Immature natural killer cell (primary cell): ENCODE results near the gene SLC24A3. TPM values are rescaled to one million over a fixed set of nuclear protein-coding genes. Genes with fewer than 3 reads are reported as not detected.

Source experiments
- DNase-seq, 3 donors: peaks; one replicate each; pipeline ENCODE4 v3.0.0; 2022; ENCODE audit warnings: mixed read lengths in 1 of 3
- H3K27ac Mint-ChIP-seq, 6 donors: one replicate each; pipeline ENCODE4 v1.8.0; 2020; ENCODE audit warnings: mixed read lengths in 6 of 6, mild to moderate bottlenecking in 5 of 6, inconsistent platforms in 4 of 6, moderate library complexity in 3 of 6
- H3K27me3 Mint-ChIP-seq, 3 donors: one replicate each; pipeline ENCODE4 v1.8.0; 2020 to 2021; ENCODE audit warnings: low read depth in 3 of 3, mild to moderate bottlenecking in 3 of 3, mixed read lengths in 3 of 3, moderate library complexity in 3 of 3, inconsistent platforms in 1 of 3
- H3K36me3 Mint-ChIP-seq, 3 donors: one replicate each; pipeline ENCODE4 v1.8.0; 2020; ENCODE audit warnings: mixed read lengths in 3 of 3, inconsistent platforms in 2 of 3, mild to moderate bottlenecking in 2 of 3
- H3K4me1 Mint-ChIP-seq, 2 donors: one replicate each; pipeline ENCODE4 v1.8.0; 2020; ENCODE audit warnings: inconsistent platforms in 2 of 2, mild to moderate bottlenecking in 2 of 2, mixed read lengths in 2 of 2, moderate library complexity in 1 of 2
- H3K4me3 Mint-ChIP-seq, 5 donors: one replicate each; pipeline ENCODE4 v1.8.0; 2020; ENCODE audit warnings: mild to moderate bottlenecking in 5 of 5, mixed read lengths in 5 of 5, inconsistent platforms in 3 of 5, moderate library complexity in 3 of 5
- H3K9me3 Mint-ChIP-seq, 6 donors: one replicate each; pipeline ENCODE4 v1.8.0; 2020; ENCODE audit warnings: mild to moderate bottlenecking in 6 of 6, mixed read lengths in 6 of 6, inconsistent platforms in 4 of 6, moderate library complexity in 3 of 6
- polyA plus RNA-seq, 3 donors: library from polyadenylated mRNA; unstranded; fragments of 300-500 nt; fragmentation: Illumina TruSeq; gene quantifications; one replicate each; pipeline ENCODE4 v1.2.3, GENCODE V29; 2021

The SLC24A3 gene
- polyA plus RNA-seq, 3 donors from 2014 or later, result 0.10 TPM; not detected in 2

GRCh38 chr20:19648024-19648423 lies 435.6 kb downstream of the SLC24A3 start:
- Mint-ChIP-seq H3K4me1 (no peaks in the 10 kb centered on the region), H3K27me3 (peaks cover 0 to under 1% (median 0%) of the 10 kb centered on the region in 3 donors), H3K36me3 (no peaks in the 10 kb centered on the region)

GRCh38 chr20:19649041-19649440 lies 436.6 kb downstream of the SLC24A3 start:
- Mint-ChIP-seq H3K9me3 (peaks cover 0 to 2% (median 0%) of the 10 kb centered on the region in 6 donors), H3K4me3 (no peak overlapping the region), H3K36me3 (no peaks in the 10 kb centered on the region), H3K27me3 (peaks cover 0 to 2% (median 0%) of the 10 kb centered on the region in 3 donors), H3K27ac (no peak overlapping the region), H3K4me1 (no peaks in the 10 kb centered on the region)
- DNase-seq, result no peak

More at GRCh38 chr20:19648024-19648423, 435.6 kb downstream of the SLC24A3 start:
- H3K4me3 Mint-ChIP-seq, result no peak overlapping the region
- no peak overlapping the region for H3K27ac Mint-ChIP-seq
- H3K9me3 Mint-ChIP-seq, result peaks cover 0 to 2% (median 0%) of the 10 kb centered on the region in 6 donors
- no peak for DNase-seq

- peaks cover 0 to 2% (median 2%) of the 10 kb centered on the region in 3 donors for H3K27me3 Mint-ChIP-seq
- H3K27ac Mint-ChIP-seq, result no peak overlapping the region
- H3K9me3 Mint-ChIP-seq, result peaks cover 0 to 2% (median 0%) of the 10 kb centered on the region in 6 donors
- DNase-seq, result no peak
- no peaks in the 10 kb centered on the region for H3K36me3 Mint-ChIP-seq
- no peaks in the 10 kb centered on the region for H3K4me1 Mint-ChIP-seq
- no peak overlapping the region for H3K4me3 Mint-ChIP-seq
Observed at GRCh38 chr20:19652591-19653026, 440.2 kb downstream of the SLC24A3 start.

DNA sequence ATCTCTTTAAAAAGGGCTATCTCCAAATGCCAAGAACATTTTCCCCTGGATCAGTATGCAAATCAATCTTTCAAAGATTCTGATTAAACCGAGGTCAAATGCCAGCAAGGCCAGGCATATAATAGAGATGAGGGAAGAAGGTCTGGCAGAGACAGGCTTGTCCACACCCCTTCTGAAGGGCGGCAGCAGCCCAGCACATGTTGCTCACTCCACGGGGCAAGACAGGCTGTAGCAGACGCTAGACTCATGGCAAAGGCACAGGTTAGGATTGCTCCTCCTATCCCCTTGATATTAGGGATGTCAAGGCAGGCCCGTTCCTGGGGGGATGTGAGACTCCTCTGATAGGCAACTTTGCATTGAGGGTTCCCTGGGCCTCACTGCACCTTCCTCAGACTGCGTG lies 440.9 kb downstream of the SLC24A3 start:
- no peaks in the 10 kb centered on the region for H3K36me3 Mint-ChIP-seq
- H3K4me1 Mint-ChIP-seq, result peaks cover 0 to 4% of the 10 kb centered on the region in 2 donors
- peaks cover 0 to 2% (median 2%) of the 10 kb centered on the region in 3 donors for H3K27me3 Mint-ChIP-seq
- DNase-seq, result no peak
- H3K9me3 Mint-ChIP-seq, result peaks cover 0 to 2% (median 0%) of the 10 kb centered on the region in 6 donors
- no peak overlapping the region for H3K4me3 Mint-ChIP-seq
- H3K27ac Mint-ChIP-seq, result no peak overlapping the region

DNA sequence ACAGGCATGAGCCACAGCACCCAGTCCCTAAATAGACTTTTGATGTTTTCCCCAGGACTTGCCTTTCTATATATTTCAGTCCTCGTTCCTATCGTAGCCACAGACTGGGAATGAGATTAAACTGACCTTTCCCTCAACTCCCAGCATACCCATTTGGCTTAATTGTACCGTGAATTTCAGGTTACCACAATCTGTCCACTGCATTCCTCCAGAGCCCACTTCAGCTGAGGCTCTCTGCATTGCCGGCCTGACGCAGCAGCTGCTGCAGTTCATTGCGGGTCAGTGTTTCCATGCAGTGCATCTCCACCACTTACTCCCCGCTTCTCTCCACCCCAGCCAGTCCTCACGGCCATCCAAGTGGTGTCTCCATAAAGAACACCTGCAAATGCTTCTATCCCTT lies 442.5 kb downstream of the SLC24A3 start:
- DNase-seq, result no peak
- Mint-ChIP-seq H3K27ac (no peak overlapping the region), H3K4me3 (no peak overlapping the region), H3K36me3 (no peaks in the 10 kb centered on the region), H3K27me3 (peaks cover 0 to 2% (median 2%) of the 10 kb centered on the region in 3 donors), H3K4me1 (peaks cover 0 to 6% of the 10 kb centered on the region in 2 donors), H3K9me3 (peaks cover 0 to 2% (median 0%) of the 10 kb centered on the region in 6 donors)

- no peaks in the 10 kb centered on the region for H3K36me3 Mint-ChIP-seq
- no peaks in the 10 kb centered on the region for H3K9me3 Mint-ChIP-seq
- H3K27ac Mint-ChIP-seq, result no peak overlapping the region
- H3K4me1 Mint-ChIP-seq, result peaks cover 0 to 6% of the 10 kb centered on the region in 2 donors
- peak overlapping the region in 2 of 5 donors; percentile 29 to 36 for H3K4me3 Mint-ChIP-seq
- H3K27me3 Mint-ChIP-seq, result peaks cover 0 to 4% (median 2%) of the 10 kb centered on the region in 3 donors
- peak in 2 of 3 donors; percentile 9 to 12 for DNase-seq
Observed at GRCh38 chr20:19658137-19658536, 445.7 kb downstream of the SLC24A3 start.

GRCh38 chr20:19659448-19659847 lies 447.0 kb downstream of the SLC24A3 start:
- no peaks in the 10 kb centered on the region for H3K9me3 Mint-ChIP-seq
- no peak overlapping the region for H3K27ac Mint-ChIP-seq
- H3K36me3 Mint-ChIP-seq, result no peaks in the 10 kb centered on the region
- DNase-seq, result no peak
- peaks cover 0 to 5% (median 4%) of the 10 kb centered on the region in 3 donors for H3K27me3 Mint-ChIP-seq
- H3K4me1 Mint-ChIP-seq, result peaks cover 0 to 6% of the 10 kb centered on the region in 2 donors
- no peak overlapping the region for H3K4me3 Mint-ChIP-seq

- Mint-ChIP-seq H3K4me3 (no peak overlapping the region), H3K27me3 (peaks cover 0 to 4% (median 3%) of the 10 kb centered on the region in 3 donors), H3K27ac (no peak overlapping the region)
Observed at GRCh38 chr20:19660808-19661378, 448.5 kb downstream of the SLC24A3 start.

GRCh38 chr20:19661717-19662636 lies 449.5 kb downstream of the SLC24A3 start:
- peaks cover 0 to 6% of the 10 kb centered on the region in 2 donors for H3K4me1 Mint-ChIP-seq

More at GRCh38 chr20:19660808-19661378, 448.5 kb downstream of the SLC24A3 start:
- Mint-ChIP-seq H3K4me1 (peaks cover 0 to 6% of the 10 kb centered on the region in 2 donors), H3K9me3 (no peaks in the 10 kb centered on the region), H3K36me3 (no peaks in the 10 kb centered on the region)
- DNase-seq, result no peak

GRCh38 chr20:19662637-19662995 lies 450.2 kb downstream of the SLC24A3 start:
- DNase-seq, result no peak
- Mint-ChIP-seq H3K9me3 (no peaks in the 10 kb centered on the region), H3K27ac (no peak overlapping the region), H3K27me3 (peaks cover 0 to 4% (median 3%) of the 10 kb centered on the region in 3 donors), H3K4me3 (no peak overlapping the region), H3K4me1 (peaks cover 0 to 6% of the 10 kb centered on the region in 2 donors), H3K36me3 (no peaks in the 10 kb centered on the region)

More at GRCh38 chr20:19661717-19662636, 449.5 kb downstream of the SLC24A3 start:
- Mint-ChIP-seq H3K9me3 (no peaks in the 10 kb centered on the region), H3K4me3 (no peak overlapping the region), H3K27me3 (peaks cover 0 to 4% (median 3%) of the 10 kb centered on the region in 3 donors), H3K36me3 (no peaks in the 10 kb centered on the region), H3K27ac (no peak overlapping the region)
- peak; percentile 26 to 39 (median 29) for DNase-seq

GRCh38 chr20:19668418-19668817 lies 456.0 kb downstream of the SLC24A3 start:
- no peak for DNase-seq
- Mint-ChIP-seq H3K9me3 (no peaks in the 10 kb centered on the region), H3K4me3 (no peak overlapping the region), H3K36me3 (no peaks in the 10 kb centered on the region), H3K27ac (no peak overlapping the region), H3K4me1 (no peaks in the 10 kb centered on the region), H3K27me3 (peaks cover 0 to 7% (median 3%) of the 10 kb centered on the region in 3 donors)

DNA sequence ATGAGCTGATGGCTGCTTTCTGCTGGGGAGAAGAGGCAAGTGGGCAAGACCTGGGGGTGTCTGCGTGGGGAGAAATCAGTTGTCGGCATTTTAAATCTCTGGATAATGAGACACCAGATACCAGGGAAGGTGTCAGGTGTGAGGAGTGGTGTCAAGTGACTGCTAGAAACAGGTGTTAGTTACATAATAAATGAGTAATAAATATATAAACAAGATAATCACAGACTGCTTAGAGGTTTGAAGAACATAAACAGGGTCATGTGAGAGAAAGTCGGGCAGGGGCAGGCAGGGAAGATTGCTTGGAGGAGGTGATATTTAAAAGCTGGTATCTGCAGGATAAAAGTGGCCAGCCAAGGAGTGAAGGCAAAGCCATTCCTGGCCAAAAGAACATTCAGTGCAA lies 458.4 kb downstream of the SLC24A3 start:
- Mint-ChIP-seq H3K9me3 (no peaks in the 10 kb centered on the region), H3K4me1 (no peaks in the 10 kb centered on the region), H3K4me3 (no peak overlapping the region), H3K27ac (no peak overlapping the region), H3K36me3 (no peaks in the 10 kb centered on the region), H3K27me3 (peaks cover 0 to 7% (median 0%) of the 10 kb centered on the region in 3 donors)
- no peak for DNase-seq

GRCh38 chr20:19671374-19671773 lies 458.9 kb downstream of the SLC24A3 start:
- Mint-ChIP-seq H3K27ac (no peak overlapping the region), H3K4me1 (no peaks in the 10 kb centered on the region), H3K36me3 (no peaks in the 10 kb centered on the region), H3K9me3 (no peaks in the 10 kb centered on the region), H3K4me3 (no peak overlapping the region), H3K27me3 (peaks cover 0 to 7% (median 0%) of the 10 kb centered on the region in 3 donors)
- DNase-seq, result no peak

GRCh38 chr20:19672498-19672897 lies 460.1 kb downstream of the SLC24A3 start:
- no peak for DNase-seq

More at GRCh38 chr20:19672498-19672897, 460.1 kb downstream of the SLC24A3 start:
- Mint-ChIP-seq H3K27ac (no peak overlapping the region), H3K27me3 (peaks cover 0 to 7% (median 0%) of the 10 kb centered on the region in 3 donors), H3K9me3 (no peaks in the 10 kb centered on the region), H3K4me1 (no peaks in the 10 kb centered on the region), H3K4me3 (no peak overlapping the region), H3K36me3 (no peaks in the 10 kb centered on the region)
